Esophagus muscularis mucosa (tissue), 3 donors: ENCODE data around the gene MARCHF9.

Experiments
- EP300 ChIP-seq: sonication (generic); formaldehyde crosslinking; IDR thresholded peaks from one replicate; pipeline ENCODE4 v1.6.1; 2017; ENCODE audit warnings: antibody characterized with exemption
- TF ChIP-seq, protein P1 (sequence below), 3 experiments: fragments of 200-600 bp in 2 of 3; fragments of 450-650 bp in 1 of 3; sonication (generic) in 2 of 3; IDR thresholded peaks; one replicate each; pipeline ENCODE4 v1.5.1; 2017 to 2019; ENCODE audit warnings: antibody characterized with exemption in 3 of 3, mild to moderate bottlenecking in 2 of 3, moderate library complexity in 1 of 3

GRCh38 chr12:57776247-57776587 is 21.3 kb downstream of the MARCHF9 start:
- no peak for TF ChIP-seq EP300
- TF ChIP-seq, protein P1, sequence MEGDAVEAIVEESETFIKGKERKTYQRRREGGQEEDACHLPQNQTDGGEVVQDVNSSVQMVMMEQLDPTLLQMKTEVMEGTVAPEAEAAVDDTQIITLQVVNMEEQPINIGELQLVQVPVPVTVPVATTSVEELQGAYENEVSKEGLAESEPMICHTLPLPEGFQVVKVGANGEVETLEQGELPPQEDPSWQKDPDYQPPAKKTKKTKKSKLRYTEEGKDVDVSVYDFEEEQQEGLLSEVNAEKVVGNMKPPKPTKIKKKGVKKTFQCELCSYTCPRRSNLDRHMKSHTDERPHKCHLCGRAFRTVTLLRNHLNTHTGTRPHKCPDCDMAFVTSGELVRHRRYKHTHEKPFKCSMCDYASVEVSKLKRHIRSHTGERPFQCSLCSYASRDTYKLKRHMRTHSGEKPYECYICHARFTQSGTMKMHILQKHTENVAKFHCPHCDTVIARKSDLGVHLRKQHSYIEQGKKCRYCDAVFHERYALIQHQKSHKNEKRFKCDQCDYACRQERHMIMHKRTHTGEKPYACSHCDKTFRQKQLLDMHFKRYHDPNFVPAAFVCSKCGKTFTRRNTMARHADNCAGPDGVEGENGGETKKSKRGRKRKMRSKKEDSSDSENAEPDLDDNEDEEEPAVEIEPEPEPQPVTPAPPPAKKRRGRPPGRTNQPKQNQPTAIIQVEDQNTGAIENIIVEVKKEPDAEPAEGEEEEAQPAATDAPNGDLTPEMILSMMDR (IDR thresholded peaks at IDR 0.05), result no peak
